Mucosa of gallbladder (tissue), 1 donor: ENCODE measurements around the gene AKAP8. TPM values are rescaled to one million over a fixed set of nuclear protein-coding genes. Genes with fewer than 3 reads are reported as not detected.
A peak's percentile ranks its signal among the peaks of the same experiment; 100 is the strongest.
"Not testable (repeated sequence)": the region's sequence is repeated elsewhere in the genome, so short reads cannot be mapped to it uniquely, and the experiment has no call there.

Experiments used
- DNase-seq: peaks from one replicate; pipeline ENCODE4 v3.0.0-alpha.2; 2020; ENCODE audit warnings: low spot score
- total RNA-seq: library from RNA; stranded (reverse); gene quantifications from one replicate; pipeline ENCODE4 v1.2.1, GENCODE V29; 2021
- donor health status: DM: no; HTN: no; CAD: no.

Gene AKAP8
- total RNA-seq, 1 donor from 2014 or later = 38.9 TPM

GRCh38 chr19:15404097-15404779 is 24.7 kb upstream of the AKAP8 start:
- DNase-seq = no peak

- no peak for DNase-seq
Observed at GRCh38 chr19:15403151-15403531, 23.6 kb upstream of the AKAP8 start.

- no peak for DNase-seq
Observed at GRCh38 chr19:15402411-15403150, 23.0 kb upstream of the AKAP8 start.

GRCh38 chr19:15401397-15401710 is 21.8 kb upstream of the AKAP8 start:
- no peak for DNase-seq

GRCh38 chr19:15400521-15401396 is 21.2 kb upstream of the AKAP8 start:
- DNase-seq = no peak

- DNase-seq = no peak
Observed at GRCh38 chr19:15399635-15400034, 20.0 kb upstream of the AKAP8 start.

- no peak for DNase-seq
Observed at GRCh38 chr19:15399234-15399515, 19.6 kb upstream of the AKAP8 start.

GRCh38 chr19:15398501-15399233 is 19.1 kb upstream of the AKAP8 start:
- DNase-seq = no peak

- DNase-seq = no peak
Observed at GRCh38 chr19:15397782-15398181, 18.2 kb upstream of the AKAP8 start.

GRCh38 chr19:15397236-15397635 is 17.6 kb upstream of the AKAP8 start:
- no peak for DNase-seq

- no peak for DNase-seq
Observed at GRCh38 chr19:15396436-15396835, 16.8 kb upstream of the AKAP8 start.

- not testable (repeated sequence) for DNase-seq
Observed at GRCh38 chr19:15395251-15395650, 15.7 kb upstream of the AKAP8 start.

- no peak for DNase-seq
Observed at GRCh38 chr19:15394426-15394825, 14.8 kb upstream of the AKAP8 start.

- no peak for DNase-seq
Observed at GRCh38 chr19:15393963-15394362, 14.4 kb upstream of the AKAP8 start.

GRCh38 chr19:15390814-15391213 is 11.2 kb upstream of the AKAP8 start:
- no peak for DNase-seq

GRCh38 chr19:15381864-15382263 is 2.3 kb upstream of the AKAP8 start:
- DNase-seq = no peak

GRCh38 chr19:15381429-15381828 is 1.8 kb upstream of the AKAP8 start:
- DNase-seq = no peak

GRCh38 chr19:15379999-15380647 is 536 bp upstream of the AKAP8 start:
- peak; percentile 31 for DNase-seq

- DNase-seq = peak; percentile 44
Observed at GRCh38 chr19:15378534-15379082, 979 bp downstream of the AKAP8 start.

- DNase-seq = no peak
Observed at GRCh38 chr19:15374796-15375440, 4.7 kb downstream of the AKAP8 start.

GRCh38 chr19:15374105-15374651 is 5.4 kb downstream of the AKAP8 start:
- no peak for DNase-seq
